ENCODE data around the gene C8G.

Gene C8G

GRCh38 chr9:136920734-136921231 lies 24.3 kb upstream of the C8G start:
- DNase-seq (ENCODE audit: low read depth) = no peak

- no peak for DNase-seq (ENCODE audit: low read depth)
These were observed 23.7 kb upstream of the C8G start for GRCh38 chr9:136921307-136921706.

DNA sequence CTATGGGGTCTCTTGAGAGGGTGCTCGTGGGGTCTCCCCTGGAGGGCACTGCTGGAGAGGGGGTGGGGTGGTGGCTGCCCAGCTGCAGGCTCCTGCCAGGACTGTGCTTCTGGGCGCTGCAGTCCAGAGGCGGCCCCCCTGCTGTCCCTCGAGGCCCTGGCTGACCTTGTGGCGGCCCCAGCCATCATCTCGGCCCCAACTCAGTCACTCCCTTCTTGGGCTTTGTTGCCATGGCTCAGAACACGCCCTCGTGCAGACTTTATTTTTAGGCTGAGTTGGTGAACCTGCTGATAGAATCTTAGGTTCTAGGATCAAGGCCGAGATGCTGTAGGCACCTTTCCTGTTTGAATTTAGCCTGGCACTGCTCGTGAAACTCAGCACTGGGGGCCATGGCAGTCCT lies 23.3 kb upstream of the C8G start:
- no peak for DNase-seq (ENCODE audit: low read depth)

DNA sequence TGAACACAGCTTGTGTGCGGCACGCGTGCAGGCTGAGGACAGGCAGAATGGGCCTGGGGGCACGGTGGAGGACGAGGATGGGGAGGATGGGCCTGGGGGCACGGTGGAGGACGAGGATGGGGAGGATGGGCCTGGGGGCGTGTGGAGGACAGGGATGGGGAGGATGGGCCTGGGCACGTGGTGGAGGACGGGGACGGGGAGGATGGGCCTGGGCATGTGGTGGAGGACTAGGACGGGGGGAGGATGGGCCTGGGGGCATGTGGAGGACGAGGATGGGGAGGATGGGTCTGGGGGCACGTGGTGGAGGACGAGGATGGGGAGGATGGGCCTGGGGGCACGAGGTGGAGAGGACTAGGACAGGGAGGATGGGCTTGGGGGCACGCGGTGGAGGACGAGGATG lies 22.5 kb upstream of the C8G start:
- no peak for DNase-seq (ENCODE audit: low read depth)

DNA sequence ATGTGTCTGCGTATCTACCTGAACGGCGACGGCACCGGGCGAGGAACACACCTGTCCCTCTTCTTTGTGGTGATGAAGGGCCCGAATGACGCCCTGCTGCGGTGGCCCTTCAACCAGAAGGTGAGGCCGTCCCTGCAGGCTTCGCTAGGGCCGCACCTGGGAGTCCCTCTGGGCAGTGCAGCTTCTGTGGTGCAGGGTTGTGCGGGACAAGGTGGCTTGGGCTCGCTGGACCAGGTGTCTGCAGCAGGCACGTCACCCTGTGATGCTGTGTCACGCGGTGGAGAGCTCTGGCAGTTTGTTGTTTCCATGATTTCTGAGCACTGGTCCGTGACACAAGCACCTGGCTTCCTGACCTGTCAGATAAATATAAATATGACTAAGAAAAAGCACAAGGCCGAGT lies 21.2 kb upstream of the C8G start:
- no peak for DNase-seq (ENCODE audit: low read depth)

GRCh38 chr9:136925414-136926153 lies 19.5 kb upstream of the C8G start:
- DNase-seq (ENCODE audit: low read depth) = no peak

- DNase-seq (ENCODE audit: low read depth) = no peak
These were observed 18.8 kb upstream of the C8G start for GRCh38 chr9:136926154-136926704.

GRCh38 chr9:136926749-136927148 lies 18.3 kb upstream of the C8G start:
- no peak for DNase-seq (ENCODE audit: low read depth)

- no peak for DNase-seq (ENCODE audit: low read depth)
These were observed 17.4 kb upstream of the C8G start for GRCh38 chr9:136927343-136928271.

GRCh38 chr9:136928591-136928990 lies 16.5 kb upstream of the C8G start:
- no peak for DNase-seq (ENCODE audit: low read depth)

- no peak for DNase-seq (ENCODE audit: low read depth)
These were observed 15.0 kb upstream of the C8G start for GRCh38 chr9:136930014-136930413.

DNA sequence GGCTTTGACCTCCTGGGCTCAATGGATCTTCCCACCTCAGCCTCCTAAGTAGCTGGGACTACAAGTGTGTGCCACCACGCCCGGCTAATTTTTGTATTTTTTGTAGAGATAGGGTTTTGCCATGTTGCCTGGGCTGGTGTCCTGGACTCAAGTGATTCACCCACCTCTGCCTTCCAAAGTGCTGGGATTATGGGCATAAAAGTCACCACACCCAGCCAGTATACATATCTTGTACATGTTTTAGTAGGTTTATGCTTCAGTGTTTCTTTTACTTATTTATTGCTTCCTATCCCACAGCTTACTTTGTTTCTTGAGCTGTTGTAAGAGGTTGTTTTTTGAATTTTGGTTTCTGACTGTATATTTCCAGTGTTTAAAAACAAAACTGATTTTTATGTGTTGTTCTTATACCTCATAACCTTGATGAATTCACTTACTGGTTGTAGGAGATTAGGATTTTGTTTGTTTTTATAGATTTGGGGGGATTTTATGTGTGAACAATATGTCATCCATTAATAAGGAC lies 13.4 kb upstream of the C8G start:
- no peak for DNase-seq (ENCODE audit: low read depth)

- DNase-seq (ENCODE audit: low read depth) = no peak
These were observed 10.8 kb upstream of the C8G start for GRCh38 chr9:136934277-136934676.

GRCh38 chr9:136935651-136936050 lies 9.4 kb upstream of the C8G start:
- DNase-seq (ENCODE audit: low read depth) = no peak

DNA sequence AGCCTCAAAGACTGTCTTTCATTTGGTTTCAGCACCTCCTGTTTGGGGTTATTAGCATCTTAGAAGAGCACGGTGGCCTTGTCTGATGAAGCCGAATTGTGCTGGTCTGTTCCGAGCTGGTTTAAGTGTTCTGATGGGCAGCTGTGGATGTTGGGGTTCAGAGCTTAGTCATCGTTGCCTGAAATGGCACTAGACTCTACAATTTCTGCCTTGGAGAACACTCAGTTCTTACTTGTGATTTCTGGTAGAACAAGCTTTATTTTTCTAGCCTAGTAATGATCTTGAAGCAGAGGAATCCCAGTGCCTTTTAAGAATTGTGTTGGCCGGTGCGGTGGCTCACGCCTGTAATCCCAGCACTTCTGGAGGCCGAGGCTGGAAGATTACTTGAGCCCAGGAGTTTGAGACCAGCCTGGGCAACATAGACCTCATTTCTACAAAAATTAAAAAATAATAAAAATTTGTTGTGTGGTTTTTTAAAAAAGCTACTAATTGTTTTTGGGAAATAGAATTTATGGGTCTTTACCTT lies 8.3 kb upstream of the C8G start:
- no peak for DNase-seq (ENCODE audit: low read depth)

DNA sequence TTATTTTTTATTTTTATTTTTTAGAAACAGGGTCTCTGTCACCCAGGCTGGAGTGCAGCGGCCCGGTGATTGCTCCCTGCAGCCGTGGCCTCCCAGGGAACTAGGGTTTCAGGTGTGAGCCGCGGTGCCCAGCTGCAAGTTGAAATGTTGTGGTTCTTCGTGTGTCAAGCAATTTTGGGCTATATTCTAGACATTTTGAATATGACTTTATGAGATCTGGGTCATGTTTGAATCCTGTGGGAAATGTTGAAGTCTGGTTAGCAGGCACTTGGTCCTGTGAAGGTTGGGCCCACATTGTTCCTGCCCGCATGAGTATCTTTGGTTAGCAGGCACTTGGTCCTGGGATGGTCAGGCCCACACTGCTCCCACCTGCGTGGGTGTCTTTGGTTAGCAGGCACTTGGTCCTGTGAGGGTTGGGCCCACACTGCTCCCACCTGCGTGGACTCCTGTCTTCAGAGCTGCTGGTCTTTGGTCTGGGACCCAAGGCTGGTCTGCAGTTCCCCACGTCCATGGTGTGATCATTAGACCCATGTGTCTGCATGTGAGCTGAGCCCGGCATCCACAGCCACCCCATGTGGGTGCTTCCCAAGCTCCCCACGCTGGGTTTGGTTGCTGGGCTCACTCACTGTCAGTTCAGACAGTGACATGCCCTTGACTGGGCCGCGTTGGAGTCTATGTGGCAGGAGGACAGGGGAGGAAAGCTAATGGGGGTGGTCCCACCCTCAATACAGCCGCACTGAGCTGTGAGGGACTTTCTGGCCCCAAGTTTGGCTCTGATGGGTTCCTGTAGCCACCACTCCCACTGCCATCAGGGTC lies 7.6 kb upstream of the C8G start:
- no peak for DNase-seq (ENCODE audit: low read depth)

DNA sequence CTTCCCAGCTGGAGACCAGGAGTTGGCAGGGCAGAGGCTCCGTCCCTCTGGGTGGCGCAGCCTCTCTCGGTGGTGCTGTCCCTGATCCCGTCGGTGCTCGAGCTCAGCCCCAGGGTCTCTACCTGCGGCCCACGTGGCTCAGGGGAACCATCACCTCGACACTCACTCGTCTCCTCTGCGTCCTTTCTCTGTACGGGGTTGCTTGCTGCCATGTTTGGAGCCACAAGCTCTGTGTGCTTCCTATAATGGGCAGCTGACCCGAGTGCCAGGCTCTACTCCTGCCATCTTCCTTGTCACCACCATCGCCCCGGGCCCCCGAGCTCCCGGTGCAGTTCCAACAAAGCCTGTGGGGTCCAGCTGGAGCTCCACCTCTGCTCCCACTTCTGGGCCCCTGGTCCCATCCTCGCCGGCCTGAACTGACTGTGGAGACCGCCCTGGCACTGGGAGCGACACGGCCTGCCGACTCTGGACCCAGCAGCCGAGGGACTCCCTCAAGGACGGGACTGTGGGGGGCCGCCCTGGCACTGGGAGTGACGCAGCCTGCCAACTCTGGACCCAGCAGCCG lies 5.5 kb upstream of the C8G start:
- no peak for DNase-seq (ENCODE audit: low read depth)

- DNase-seq (ENCODE audit: low read depth) = no peak
These were observed 5.0 kb upstream of the C8G start for GRCh38 chr9:136939996-136940525.

DNA sequence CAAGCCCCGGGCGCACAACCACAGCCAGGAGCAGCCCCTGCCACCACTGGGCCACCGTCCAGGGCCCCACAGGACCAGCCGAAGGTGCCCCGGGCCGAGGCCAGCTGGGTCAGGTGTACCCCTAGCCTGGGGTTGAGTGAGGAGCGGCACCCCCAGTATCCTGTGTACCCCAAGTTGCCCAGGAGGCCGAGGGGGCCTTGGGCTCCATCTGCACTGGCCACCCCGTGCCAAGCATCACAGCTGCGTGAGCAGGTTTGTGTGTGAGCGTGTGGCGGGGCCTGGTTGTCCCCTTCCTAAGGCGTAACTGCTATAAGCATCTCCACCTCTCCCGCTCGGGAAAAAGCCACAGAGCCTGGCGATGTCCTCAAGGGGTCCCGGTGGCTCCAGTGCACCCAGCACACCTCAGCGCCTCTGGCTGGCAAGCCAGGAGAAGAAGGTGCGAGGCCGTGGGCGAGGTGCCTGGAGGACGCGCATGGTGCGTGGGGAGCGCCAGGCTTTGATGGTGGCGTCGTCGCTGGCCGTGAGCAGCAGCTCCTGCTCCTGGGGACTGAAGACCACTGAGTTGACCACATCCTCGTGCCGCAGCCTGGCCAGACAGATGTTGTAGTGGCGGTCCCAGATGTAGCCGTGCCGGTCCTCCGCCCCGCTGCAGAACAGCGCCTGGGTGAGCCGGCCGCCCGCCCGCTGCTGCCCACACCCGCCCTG lies 4.4 kb upstream of the C8G start:
- no peak for DNase-seq (ENCODE audit: low read depth)

Measured in stimulated activated CD8-positive, alpha-beta memory T cell treated with anti-CD3 and anti-CD28 coated beads, Interleukin-15, amount 100 ng/mL, for 24 hours (primary cell).